WTC11 (cell line): ENCODE data around the gene TMIE. TPM values are rescaled to one million over a fixed set of nuclear protein-coding genes. Genes with fewer than 3 reads are reported as not detected.
"Not testable (repeated sequence)": the region's sequence is repeated elsewhere in the genome, so short reads cannot be mapped to it uniquely, and the experiment has no call there.

Experiments used
- ATAC-seq: fragments of 200-7000 bp; cut with Tn5 transposase; 2 replicates; pipeline ENCODE4 v1.10.0; 2021; ENCODE audit warnings: mild to moderate bottlenecking, moderate library complexity
- CTCF ChIA-PET: fragments of 300-600 bp; sonication (Branson Sonifier 250); formaldehyde crosslinking; loops from one replicate; lab custom pipeline; 2021; ENCODE audit warnings: antibody characterized with exemption; lab: Charles Lee
- POLR2A ChIA-PET: fragments of 350-600 bp; sonication (Branson Sonifier 250); formaldehyde crosslinking; loops from one replicate; lab custom pipeline; 2021; ENCODE audit warnings: antibody characterized with exemption; lab: Charles Lee
- DNase-seq: peaks from one replicate; pipeline ENCODE4 v3.0.0; 2021; ENCODE audit warnings: low spot score
- H3K27ac Mint-ChIP-seq: 2 replicates; pipeline ENCODE4 v1.8.0; 2021; ENCODE audit warnings: mixed read lengths
- H3K27me3 Mint-ChIP-seq: 2 replicates; pipeline ENCODE4 v1.8.0; 2021; ENCODE audit warnings: low read depth, mild to moderate bottlenecking, moderate library complexity, mixed read lengths
- H3K36me3 Mint-ChIP-seq: 2 replicates; pipeline ENCODE4 v1.8.0; 2021; ENCODE audit warnings: mixed read lengths
- H3K4me1 Mint-ChIP-seq: 2 replicates; pipeline ENCODE4 v1.8.0; 2022; ENCODE audit warnings: mixed read lengths
- H3K4me3 Mint-ChIP-seq: 2 replicates; pipeline ENCODE4 v1.8.0; 2021; ENCODE audit warnings: mild to moderate bottlenecking, moderate library complexity, mixed read lengths
- H3K9me3 Mint-ChIP-seq: 2 replicates; pipeline ENCODE4 v1.8.0; 2021; ENCODE audit warnings: mixed read lengths
- AFF4 ChIP-seq: sonication (generic); formaldehyde crosslinking; IDR thresholded peaks from 2 replicates; pipeline ENCODE4 v1.8.1; 2023; ENCODE audit warnings: mild to moderate bottlenecking, missing genetic modification reagents, borderline replicate concordance
- ATF1 ChIP-seq: sonication (generic); formaldehyde crosslinking; IDR thresholded peaks from 2 replicates; pipeline ENCODE4 v1.8.1; 2023; ENCODE audit warnings: mild to moderate bottlenecking, moderate library complexity, missing genetic modification reagents
- ATF2 ChIP-seq: sonication (generic); formaldehyde crosslinking; IDR thresholded peaks from 2 replicates; pipeline ENCODE4 v1.8.1; 2022; ENCODE audit warnings: low read depth, missing genetic modification reagents, borderline replicate concordance
- ATF3 ChIP-seq: sonication (generic); formaldehyde crosslinking; conservative IDR thresholded peaks from 2 replicates; pipeline ENCODE4 v1.8.1; 2022; ENCODE audit warnings: mild to moderate bottlenecking, missing genetic modification reagents
- CDX4 ChIP-seq: fragments of 250-450 bp; sonication (Bioruptor Pico); IDR thresholded peaks from 2 replicates; pipeline ENCODE4 v1.9.0; 2021; ENCODE audit warnings: moderate library complexity, mild to moderate bottlenecking, inconsistent platforms, borderline replicate concordance
- ERG ChIP-seq: fragments of 250-450 bp; sonication (Bioruptor Pico); IDR thresholded peaks from 2 replicates; pipeline ENCODE4 v1.8.0; 2021; ENCODE audit warnings: mild to moderate bottlenecking
- FOXP1 ChIP-seq: sonication (generic); formaldehyde crosslinking; IDR thresholded peaks from 2 replicates; pipeline ENCODE4 v1.8.0; 2022; ENCODE audit warnings: missing genetic modification reagents, mild to moderate bottlenecking, moderate library complexity, borderline replicate concordance
- OVOL2 ChIP-seq: fragments of 250-450 bp; sonication (Bioruptor Pico); IDR thresholded peaks from 2 replicates; pipeline ENCODE4 v1.9.0; 2021; ENCODE audit warnings: mild to moderate bottlenecking, borderline replicate concordance
- RORB ChIP-seq: fragments of 250-450 bp; sonication (Bioruptor Pico); IDR thresholded peaks from 2 replicates; pipeline ENCODE4 v1.9.0; 2021; ENCODE audit warnings: mild to moderate bottlenecking
- SP1 ChIP-seq: sonication (generic); formaldehyde crosslinking; conservative IDR thresholded peaks from 2 replicates; pipeline ENCODE4 v1.8.1; 2022; ENCODE audit warnings: missing genetic modification reagents
- TEAD4 ChIP-seq: sonication (generic); formaldehyde crosslinking; IDR thresholded peaks from 2 replicates; pipeline ENCODE4 v1.8.0; 2022; ENCODE audit warnings: mild to moderate bottlenecking, missing genetic modification reagents
- USF1 ChIP-seq: sonication (generic); formaldehyde crosslinking; IDR thresholded peaks from 2 replicates; pipeline ENCODE4 v1.8.0; 2022; ENCODE audit warnings: mild to moderate bottlenecking, missing genetic modification reagents
- ZBTB21 ChIP-seq: sonication (generic); formaldehyde crosslinking; IDR thresholded peaks from 2 replicates; pipeline ENCODE4 v1.8.1; 2023; ENCODE audit warnings: mild to moderate bottlenecking, missing genetic modification reagents, borderline replicate concordance
- ZBTB43 ChIP-seq: sonication (generic); formaldehyde crosslinking; IDR thresholded peaks from 2 replicates; pipeline ENCODE4 v1.8.1; 2023; ENCODE audit warnings: mild to moderate bottlenecking, missing genetic modification reagents
- ZNF138 ChIP-seq: sonication (generic); formaldehyde crosslinking; conservative IDR thresholded peaks from 2 replicates; pipeline ENCODE4 v1.8.1; 2022; ENCODE audit warnings: mild to moderate bottlenecking, moderate library complexity, missing genetic modification reagents
- ZNF396 ChIP-seq: fragments of 250-450 bp; sonication (Bioruptor Pico); IDR thresholded peaks from 2 replicates; pipeline ENCODE4 v1.8.0; 2021; ENCODE audit warnings: mild to moderate bottlenecking, moderate library complexity, borderline replicate concordance
- ZNF671 ChIP-seq: fragments of 250-450 bp; sonication (Bioruptor Pico); IDR thresholded peaks from 2 replicates; pipeline ENCODE4 v1.8.0; 2021; ENCODE audit warnings: mild to moderate bottlenecking
- total RNA-seq: library from RNA; stranded (reverse); gene quantifications from 3 replicates; pipeline ENCODE4 v1.2.3, GENCODE V29; 2021

The TMIE gene
- total RNA-seq, 1 experiment from 2014 or later = 0.57 TPM

GRCh38 chr3:46753127-46753526 is 51.9 kb downstream of the TMIE start:
- H3K4me3 Mint-ChIP-seq, H3K27me3 Mint-ChIP-seq, H3K4me1 Mint-ChIP-seq, H3K36me3 Mint-ChIP-seq, ATAC-seq, DNase-seq, H3K9me3 Mint-ChIP-seq, H3K27ac Mint-ChIP-seq, POLR2A ChIA-PET: not testable (repeated sequence)
- CTCF ChIA-PET = interaction anchor here (1.0 to 1.5 kb wide), 2 partner anchors 35 to 264 kb away, joined by 4 to 5 read pairs; partner anchors contain the start of gene PRSS50

- peaks cover 12% of the 10 kb centered on the region for H3K4me1 Mint-ChIP-seq
- TF ChIP-seq USF1 (CRISPR knock-in tag) (no peak), CDX4 (CRISPR knock-in tag) (no peak), ZNF671 (CRISPR knock-in tag) (no peak), AFF4 (CRISPR knock-in tag) (no peak), ERG (CRISPR knock-in tag) (no peak), ATF3 (CRISPR knock-in tag) (no peak), ATF1 (CRISPR knock-in tag) (no peak), FOXP1 (CRISPR knock-in tag) (no peak), TEAD4 (CRISPR knock-in tag) (no peak), ZBTB43 (CRISPR knock-in tag) (no peak), ATF2 (CRISPR knock-in tag) (no peak), RORB (CRISPR knock-in tag) (no peak), ZNF396 (no peak), ZNF138 (CRISPR knock-in tag) (no peak), SP1 (CRISPR knock-in tag) (no peak), ZBTB21 (CRISPR knock-in tag) (no peak), OVOL2 (CRISPR knock-in tag) (no peak)
- TF ChIP-seq, all 79 proteins: peak for 0
- no peaks in the 10 kb centered on the region for H3K36me3 Mint-ChIP-seq
- no peak overlapping the region for H3K27ac Mint-ChIP-seq
- ChIA-PET POLR2A (no interaction called here), CTCF (no interaction called here)
- no peaks in the 10 kb centered on the region; the same call in 1 of the 2 replicates for H3K27me3 Mint-ChIP-seq
- no peaks in the 10 kb centered on the region for H3K9me3 Mint-ChIP-seq
- H3K4me3 Mint-ChIP-seq = no peak overlapping the region
- no peak for DNase-seq
- no peak for ATAC-seq
Observed at GRCh38 chr3:46755646-46756045, 54.5 kb downstream of the TMIE start.
